GM23248 (cell line): ENCODE results near the gene RDH8. TPM values are rescaled to one million over a fixed set of nuclear protein-coding genes. Genes with fewer than 3 reads are reported as not detected.

ENCODE experiments used
- DNase-seq: peaks from one replicate; pipeline ENCODE4 v3.0.0-alpha.2; 2015
- H2AFZ ChIP-seq: fragments of 200-600 bp; sonication (generic); 2 replicates; pipeline ENCODE4 v1.6.1; 2016; ENCODE audit warnings: antibody characterized with exemption
- H3F3A ChIP-seq: fragments of 200-600 bp; sonication (generic); 2 replicates; pipeline ENCODE4 v1.6.1; 2016; ENCODE audit warnings: mild to moderate bottlenecking, antibody characterized with exemption, mixed run types; ENCODE audit not compliant: insufficient read depth
- H3K27ac ChIP-seq: fragments of 200-600 bp; sonication (generic); 2 replicates; pipeline ENCODE4 v1.5.1; 2016; ENCODE audit warnings: mild to moderate bottlenecking
- H3K27me3 ChIP-seq: fragments of 200-600 bp; sonication (generic); replicated peaks from 2 replicates; pipeline ENCODE4 v1.6.1; 2016; ENCODE audit warnings: mild to moderate bottlenecking; ENCODE audit not compliant: insufficient read depth
- H3K36me3 ChIP-seq: fragments of 200-600 bp; sonication (generic); 2 replicates; pipeline ENCODE4 v1.6.1; 2016; ENCODE audit warnings: low read depth, mild to moderate bottlenecking
- H3K4me1 ChIP-seq: fragments of 200-600 bp; sonication (generic); 2 replicates; pipeline ENCODE4 v1.6.1; 2016; ENCODE audit warnings: mild to moderate bottlenecking; ENCODE audit not compliant: insufficient read depth
- H3K4me2 ChIP-seq: fragments of 200-600 bp; sonication (generic); one replicate; pipeline ENCODE4 v1.6.1; 2016; ENCODE audit warnings: mild to moderate bottlenecking; ENCODE audit not compliant: unreplicated experiment
- H3K4me3 ChIP-seq: fragments of 200-600 bp; sonication (generic); 2 replicates; pipeline ENCODE4 v1.5.1; 2016; ENCODE audit warnings: mild to moderate bottlenecking
- H3K79me2 ChIP-seq: fragments of 200-600 bp; sonication (generic); 2 replicates; pipeline ENCODE4 v1.6.1; 2016; ENCODE audit warnings: mild to moderate bottlenecking; ENCODE audit not compliant: insufficient read depth
- H3K9ac ChIP-seq: fragments of 200-600 bp; sonication (generic); 2 replicates; pipeline ENCODE4 v1.6.1; 2016; ENCODE audit warnings: mild to moderate bottlenecking
- H3K9me2 ChIP-seq: fragments of 200-600 bp; sonication (generic); 2 replicates; pipeline ENCODE4 v1.6.1; 2016; ENCODE audit warnings: mixed run types, mild to moderate bottlenecking, moderate library complexity; ENCODE audit not compliant: insufficient read depth
- H3K9me3 ChIP-seq: fragments of 200-600 bp; sonication (generic); one replicate; pipeline ENCODE4 v1.6.1; 2017; ENCODE audit warnings: low read depth
- H4K20me1 ChIP-seq: fragments of 200-600 bp; sonication (generic); 2 replicates; pipeline ENCODE4 v1.6.0; 2016; ENCODE audit not compliant: insufficient read depth
- EZH2 ChIP-seq: fragments of 200-600 bp; sonication (generic); IDR thresholded peaks from 2 replicates; pipeline ENCODE4 v1.6.1; 2018; ENCODE audit warnings: antibody characterized with exemption, mild to moderate bottlenecking; ENCODE audit not compliant: insufficient read depth, poor library complexity, severe bottlenecking
- EZH2phosphoT487 ChIP-seq: fragments of 200-600 bp; sonication (generic); IDR thresholded peaks from 2 replicates; pipeline ENCODE4 v1.6.1; 2018; ENCODE audit warnings: antibody characterized with exemption, moderate library complexity, mild to moderate bottlenecking, low read depth; ENCODE audit not compliant: insufficient read depth
- WGBS, 2 experiments: methylation state at CpG; one replicate each; pipeline ENCODE4 v1.1.6; 2015 to 2017; ENCODE audit warnings: low lambda C conversion rate in 2 of 2, low coverage in 1 of 2; ENCODE audit errors: missing lambda C conversion rate in 2 of 2; 5-methylcytosine and 5-hydroxymethylcytosine counted together
- in situ Hi-C: fragments of 300-500 bp; cut with MboI; formaldehyde crosslinking; loops from 2 replicates; pipeline ENCODE4 v1.15.0; 2020
- polyA plus RNA-seq: library from polyadenylated mRNA; unstranded; fragments of >200 nt; fragmentation: Nextera tagmentation; extraction: Ambion mirVana; gene quantifications from 2 replicates; pipeline ENCODE4 v1.2.1, GENCODE V29; 2016
- total RNA-seq: library from RNA; depleted of rRNA; stranded (reverse); fragments of >200 nt; shearing (Covaris generic); gene quantifications from 2 replicates; pipeline ENCODE4 v1.2.3, GENCODE V29; 2014; rRNA removed

Gene RDH8
- total RNA-seq (0.97 TPM in 1 of 2 replicates, not detected in the other), polyA plus RNA-seq (0.19 TPM in 1 of 2 replicates, not detected in the other)

GRCh38 chr19:10013316-10013715 is at the start of gene RDH8:
Gene RDH8, plus strand, starts transcription at chr19:10013483. Its CDS starts 15 bp downstream, at chr19:10013498.
- in situ Hi-C loops: no loop called here
- Histone ChIP-seq H3K4me1 (peaks cover 14% of the 10 kb centered on the region), H3K27ac (no peak within 1 kb of the TSS), H3K36me3 (no peaks in the 10 kb centered on the region), H3K79me2 (no peaks in the 10 kb centered on the region), H3K4me3 (no peak within 1 kb of the TSS), H3K4me2 (no peak within 1 kb of the TSS), H3K9me3 (no peaks in the 10 kb centered on the region), H3K9me2 (no peaks in the 10 kb centered on the region), H3K27me3 (no peaks in the 10 kb centered on the region), H3F3A (peaks cover 7% of the 10 kb centered on the region), H4K20me1 (no peaks in the 10 kb centered on the region), H2AFZ (no peak within 1 kb of the TSS), H3K9ac (no peak within 1 kb of the TSS)
- no peak for TF ChIP-seq EZH2
- no peak for TF ChIP-seq EZH2phosphoT487
- 52 to 59% methylated on average over 8 of the region's 10 CpGs for WGBS, 2 experiments
- DNase-seq: no peak

- H3K27ac ChIP-seq: no peak overlapping the region
- WGBS, 2 experiments: 67 to 83% methylated on average over 6 to 14 of the region's 14 CpGs
- TF ChIP-seq EZH2phosphoT487 (no peak), EZH2 (no peak)
- no peaks in the 10 kb centered on the region for H3K9me3 ChIP-seq
- no peak overlapping the region for H3K9ac ChIP-seq
- H3K79me2 ChIP-seq: no peaks in the 10 kb centered on the region
- H3F3A ChIP-seq: no peaks in the 10 kb centered on the region
- H2AFZ ChIP-seq: no peak overlapping the region
- no peaks in the 10 kb centered on the region for H3K27me3 ChIP-seq
- in situ Hi-C loops: no loop called here
- no peak overlapping the region for H3K4me2 ChIP-seq
- H4K20me1 ChIP-seq: no peaks in the 10 kb centered on the region
- H3K36me3 ChIP-seq: no peaks in the 10 kb centered on the region
- DNase-seq: no peak
- no peak overlapping the region for H3K4me3 ChIP-seq
- no peaks in the 10 kb centered on the region for H3K4me1 ChIP-seq
- no peaks in the 10 kb centered on the region for H3K9me2 ChIP-seq
Measured at GRCh38 chr19:9966024-9966423, 47.3 kb upstream of the RDH8 start.

- Histone ChIP-seq H3K9ac (no peak overlapping the region), H3K9me3 (no peaks in the 10 kb centered on the region), H3K4me2 (no peak overlapping the region), H3K27ac (no peak overlapping the region), H3K79me2 (no peaks in the 10 kb centered on the region), H2AFZ (no peak overlapping the region), H3F3A (no peaks in the 10 kb centered on the region), H3K9me2 (no peaks in the 10 kb centered on the region), H4K20me1 (no peaks in the 10 kb centered on the region), H3K36me3 (no peaks in the 10 kb centered on the region), H3K4me1 (no peaks in the 10 kb centered on the region), H3K27me3 (no peaks in the 10 kb centered on the region), H3K4me3 (no peak overlapping the region)
- no peak for DNase-seq
- TF ChIP-seq EZH2phosphoT487 (no peak), EZH2 (no peak)
- in situ Hi-C loops: no loop called here
- 87 to 95% methylated on average over 16 to 29 of the region's 29 CpGs for WGBS, 2 experiments
Measured at GRCh38 chr19:9966448-9966847, 46.8 kb upstream of the RDH8 start.

GRCh38 chr19:9967326-9967725 is 46.0 kb upstream of the RDH8 start:
- in situ Hi-C loops: no loop called here
- TF ChIP-seq EZH2 (no peak), EZH2phosphoT487 (no peak)

More at GRCh38 chr19:9967326-9967725, 46.0 kb upstream of the RDH8 start:
- no peaks in the 10 kb centered on the region for H3K4me1 ChIP-seq
- no peaks in the 10 kb centered on the region for H3K9me2 ChIP-seq
- no peaks in the 10 kb centered on the region for H3K27me3 ChIP-seq
- H3F3A ChIP-seq: no peaks in the 10 kb centered on the region
- no peak overlapping the region for H3K4me2 ChIP-seq
- 66 to 70% methylated on average over 4 of the region's 4 CpGs for WGBS, 2 experiments
- H4K20me1 ChIP-seq: no peaks in the 10 kb centered on the region
- no peak overlapping the region for H3K27ac ChIP-seq
- H3K4me3 ChIP-seq: no peak overlapping the region
- H3K9ac ChIP-seq: no peak overlapping the region
- no peaks in the 10 kb centered on the region for H3K9me3 ChIP-seq
- no peaks in the 10 kb centered on the region for H3K36me3 ChIP-seq
- no peaks in the 10 kb centered on the region for H3K79me2 ChIP-seq
- DNase-seq: no peak
- no peak overlapping the region for H2AFZ ChIP-seq
